ENCODE data around the gene ZNF581.

The ZNF581 gene

GRCh38 chr19:55666343-55667005, 23.0 kb downstream of the ZNF581 start:
- DNase-seq (ENCODE audit: low read depth in 2 of 2) = no peak

GRCh38 chr19:55667006-55667381, 23.5 kb downstream of the ZNF581 start:
- no peak for DNase-seq (ENCODE audit: low read depth in 2 of 2)

DNA sequence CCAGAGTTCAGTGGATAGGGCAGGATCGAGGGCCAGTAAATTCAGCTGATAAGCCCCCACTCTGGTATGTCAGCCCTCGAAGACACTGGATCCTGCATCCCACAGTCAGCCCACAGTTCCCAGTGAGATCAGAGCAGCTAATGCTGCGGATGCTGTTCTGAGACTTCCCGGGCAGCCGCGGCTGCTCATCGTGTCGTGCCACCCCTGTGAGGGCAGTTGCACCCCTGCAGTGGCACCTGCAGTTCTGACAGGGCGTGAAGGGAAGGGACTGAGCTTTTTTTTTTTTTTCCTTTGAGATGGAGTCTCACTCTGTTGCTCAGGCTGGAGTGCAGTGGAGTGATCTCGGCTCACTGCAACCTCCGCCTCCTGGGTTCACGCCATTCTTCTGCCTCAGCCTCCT, 24.1 kb downstream of the ZNF581 start:
- no peak for DNase-seq (ENCODE audit: low read depth in 2 of 2)

DNA sequence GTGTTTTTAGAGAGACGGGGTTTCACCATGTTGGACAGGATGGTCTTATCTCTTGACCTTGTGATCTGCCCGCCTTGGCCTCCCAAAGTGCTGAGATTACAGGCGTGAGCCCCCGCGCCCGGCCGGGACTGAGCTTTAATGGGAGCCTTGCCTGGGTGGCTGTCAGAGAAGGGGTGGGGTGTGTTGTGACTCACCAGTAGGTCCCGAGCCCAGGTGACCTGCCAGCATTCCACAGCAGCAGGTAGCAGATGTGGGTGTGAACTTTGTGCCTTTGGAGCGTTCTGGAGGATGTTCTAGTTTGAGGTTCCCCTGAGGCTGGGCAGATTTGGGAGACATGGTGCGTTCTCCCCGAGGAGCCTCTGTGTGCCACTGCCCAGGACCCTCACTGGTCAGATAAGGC, 24.5 kb downstream of the ZNF581 start:
- no peak for DNase-seq (ENCODE audit: low read depth in 2 of 2)

DNA sequence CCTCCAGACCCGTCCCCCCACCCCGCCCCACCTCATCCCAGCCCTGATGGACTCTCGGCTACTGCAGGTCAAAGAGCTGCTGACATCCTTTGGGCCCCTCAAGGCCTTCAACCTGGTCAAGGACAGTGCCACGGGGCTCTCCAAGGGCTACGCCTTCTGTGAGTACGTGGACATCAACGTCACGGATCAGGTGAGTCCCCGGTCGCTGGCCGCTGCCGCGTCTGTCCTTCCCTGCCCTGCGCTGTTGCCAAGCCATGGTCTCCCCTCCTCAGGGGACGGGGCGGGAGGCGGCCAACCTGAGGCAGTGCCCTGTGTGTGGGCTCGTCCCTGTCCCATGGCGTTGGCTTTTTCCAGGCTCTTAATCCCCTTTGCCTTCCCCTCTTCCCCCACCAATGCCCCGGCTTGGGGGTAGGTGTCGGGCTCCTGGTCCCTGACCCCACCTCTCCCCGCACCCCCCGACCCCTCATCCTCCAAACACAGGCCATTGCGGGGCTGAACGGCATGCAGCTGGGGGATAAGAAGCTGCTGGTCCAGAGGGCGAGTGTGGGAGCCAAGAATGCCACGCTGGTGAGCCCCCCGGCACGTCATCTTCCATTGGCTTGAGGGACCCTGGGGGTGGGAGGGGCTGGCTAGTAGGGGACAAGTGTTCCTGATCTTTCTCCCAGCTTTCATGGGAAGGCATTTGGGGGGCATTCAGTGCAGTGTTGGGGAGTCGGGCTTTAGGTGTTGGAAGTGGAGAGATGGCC, 25.3 kb downstream of the ZNF581 start:
- no peak for DNase-seq (ENCODE audit: low read depth in 2 of 2)

GRCh38 chr19:55669418-55670279, 26.2 kb downstream of the ZNF581 start:
- DNase-seq (ENCODE audit: low read depth in 2 of 2) = no peak

- DNase-seq (ENCODE audit: low read depth in 2 of 2) = no peak
These were observed 27.0 kb downstream of the ZNF581 start for GRCh38 chr19:55670280-55671053.

DNA sequence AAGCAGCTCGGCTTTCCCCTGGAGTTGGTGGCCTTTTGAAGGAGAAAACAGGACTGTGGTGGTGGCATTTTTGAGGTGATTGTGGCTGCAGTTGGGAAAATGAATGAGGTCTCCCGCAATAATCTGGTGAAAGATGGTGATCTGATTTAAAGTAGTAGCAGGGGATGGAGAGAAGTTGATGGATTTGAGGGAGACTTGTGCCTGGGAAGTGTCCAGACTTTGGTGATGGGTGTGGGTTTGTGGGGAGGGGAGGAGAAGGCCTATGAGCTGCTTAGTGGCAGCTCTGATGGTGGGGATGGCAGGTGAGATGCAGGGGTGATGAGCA, 27.6 kb downstream of the ZNF581 start:
- no peak for DNase-seq (ENCODE audit: low read depth in 2 of 2)

DNA sequence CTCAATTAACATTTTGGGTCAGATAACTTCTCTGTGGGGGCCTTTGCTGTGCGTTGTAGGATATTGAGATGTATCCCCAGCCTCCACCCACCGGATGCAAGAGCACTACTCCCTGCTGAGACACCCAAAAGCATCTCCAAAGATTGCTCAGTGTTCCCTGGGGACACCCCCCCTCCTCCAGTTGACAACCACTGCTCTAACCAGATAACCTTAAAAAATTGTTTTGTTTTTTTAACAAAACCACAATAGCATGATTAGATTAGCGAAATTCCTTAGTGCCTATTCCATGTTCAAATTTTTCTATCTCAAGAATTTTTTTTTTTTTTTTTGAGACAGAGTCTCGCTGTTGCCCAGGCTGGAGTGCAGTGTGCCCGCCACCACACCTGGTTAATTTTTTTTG, 29.0 kb downstream of the ZNF581 start:
- DNase-seq (ENCODE audit: low read depth in 2 of 2) = no peak

GRCh38 chr19:55673465-55673864, 30.0 kb downstream of the ZNF581 start:
- no peak for DNase-seq (ENCODE audit: low read depth in 2 of 2)

DNA sequence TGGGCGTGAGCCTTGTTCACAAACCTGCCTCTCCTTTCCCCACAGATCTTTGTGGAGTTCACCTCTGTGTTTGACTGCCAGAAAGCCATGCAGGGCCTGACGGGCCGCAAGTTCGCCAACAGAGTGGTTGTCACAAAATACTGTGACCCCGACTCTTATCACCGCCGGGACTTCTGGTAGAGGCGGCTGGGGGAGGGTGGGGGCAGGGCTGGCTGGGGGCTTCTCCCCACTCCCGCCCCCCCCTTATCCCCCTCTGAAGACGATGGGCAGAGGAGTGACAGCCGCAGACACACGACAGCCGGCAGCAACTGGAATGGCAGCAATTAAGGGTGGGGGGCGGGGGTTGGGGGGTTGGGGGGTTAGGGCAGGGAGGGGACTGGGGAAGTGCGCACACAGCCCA, 30.4 kb downstream of the ZNF581 start:
- no peak for DNase-seq (ENCODE audit: low read depth in 2 of 2)

GRCh38 chr19:55674459-55674840, 31.0 kb downstream of the ZNF581 start:
- no peak for DNase-seq (ENCODE audit: low read depth in 2 of 2)

DNA sequence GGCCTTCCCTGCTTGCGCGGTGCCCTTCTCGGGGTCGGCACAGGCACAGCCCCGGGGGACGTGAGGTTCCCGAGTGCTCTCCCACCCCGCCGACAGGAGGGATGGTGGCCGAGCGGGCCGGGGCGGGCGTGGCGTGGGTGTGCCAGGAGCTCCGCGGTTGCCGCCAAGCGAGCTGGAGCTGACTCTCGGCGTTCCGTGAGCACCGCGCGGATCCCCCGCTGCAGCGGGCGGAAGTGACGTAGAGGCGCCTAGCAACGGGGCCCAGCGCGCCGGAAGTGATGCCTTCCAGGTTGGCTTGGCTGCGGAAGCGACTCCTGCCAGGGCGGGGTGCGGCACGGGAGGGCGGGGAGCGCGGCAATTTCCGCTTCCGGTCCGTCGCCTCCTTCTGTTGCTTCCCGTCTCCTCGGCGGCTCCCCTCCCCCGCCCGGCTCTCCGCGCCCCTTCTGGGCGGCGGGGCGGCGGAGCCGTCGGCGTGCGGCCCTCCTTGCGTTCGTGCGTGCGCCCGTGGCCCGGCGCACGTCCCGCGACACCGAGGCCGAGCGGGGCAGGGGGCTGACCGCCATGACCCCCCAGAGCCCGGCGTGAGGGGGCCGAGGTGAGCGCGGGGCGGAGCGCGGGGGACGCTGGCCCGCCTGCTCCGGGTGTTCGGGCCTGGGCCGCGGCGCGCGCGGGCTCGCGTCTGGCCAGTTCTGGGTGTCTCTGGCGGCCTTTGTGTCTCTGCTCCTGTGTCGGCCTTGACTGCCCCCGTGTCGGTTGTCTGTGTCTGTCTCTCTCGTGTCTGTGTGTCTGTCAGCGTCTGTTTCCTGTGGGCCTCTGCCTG, 31.6 kb downstream of the ZNF581 start, which contains the start of gene EPN1:
Gene EPN1, plus strand, starts transcription at position 386 of the 820 bp plus-strand sequence. CDS start 3,402 bp downstream, outside the sequence.
- peak; percentile 92 for DNase-seq (ENCODE audit: low read depth in 2 of 2)

GRCh38 chr19:55675661-55676354, 32.4 kb downstream of the ZNF581 start:
- DNase-seq (ENCODE audit: low read depth in 2 of 2) = no peak

DNA sequence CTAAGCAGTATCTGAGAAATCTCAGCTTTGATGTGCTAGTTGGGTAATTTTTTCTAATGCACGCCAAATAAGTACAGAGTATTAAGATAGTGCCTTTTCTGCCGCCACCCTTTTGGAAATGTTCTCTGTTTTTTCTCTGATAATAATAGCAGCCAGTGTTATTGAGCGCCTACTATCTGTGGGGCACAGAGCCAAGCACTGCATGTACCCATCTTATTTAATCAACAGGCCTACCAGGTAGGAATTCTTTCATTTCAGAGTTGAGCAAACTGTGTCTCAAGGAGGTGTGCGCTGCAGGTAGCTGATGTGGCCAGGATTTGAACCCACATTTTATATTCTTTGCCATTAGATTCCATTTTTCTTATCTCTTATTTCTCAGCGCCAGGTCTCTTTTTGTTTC, 32.9 kb downstream of the ZNF581 start:
- no peak for DNase-seq (ENCODE audit: low read depth in 2 of 2)

GRCh38 chr19:55676889-55677505, 33.5 kb downstream of the ZNF581 start:
- DNase-seq (ENCODE audit: low read depth in 2 of 2) = no peak

GRCh38 chr19:55677572-55678028, 34.2 kb downstream of the ZNF581 start:
- no peak for DNase-seq (ENCODE audit: low read depth in 2 of 2)

- DNase-seq (ENCODE audit: low read depth in 2 of 2) = no peak
These were observed 34.7 kb downstream of the ZNF581 start for GRCh38 chr19:55678121-55678671.

Measured in stimulated activated CD4-positive, alpha-beta T cell treated with anti-CD3 and anti-CD28 coated beads, Interleukin-1b, Interleukin-23, amount 100 ng/mL, for 1 hour (primary cell).